ENCODE measurements around the gene RANBP17. TPM values are rescaled to one million over a fixed set of nuclear protein-coding genes. Genes with fewer than 3 reads are reported as not detected.
"Not testable (repeated sequence)": the region's sequence is repeated elsewhere in the genome, so short reads cannot be mapped to it uniquely, and the experiment has no call there.

RANBP17 gene
- total and polyA plus RNA-seq, 2 experiments from 2014 or later = 10.9 to 20.0 TPM

GRCh38 chr5:170974461-170974860 lies 112.6 kb downstream of the RANBP17 start:
- H3K4me1 ChIP-seq (ENCODE audit: low read depth) = peaks cover 3% of the 10 kb centered on the region
- H3K27ac ChIP-seq = no peak overlapping the region
- no peaks in the 10 kb centered on the region for H3K9me3 ChIP-seq (ENCODE audit: low read depth)
- no peak overlapping the region for H3K4me3 ChIP-seq
- H3K36me3 ChIP-seq = no peaks in the 10 kb centered on the region
- no peak for TF ChIP-seq CTCF (IDR thresholded peaks at IDR 0.05; ENCODE audit: low read depth, low read length)
- no peak for DNase-seq (ENCODE audit: low read depth in 1 of 2, low spot score in 1 of 2)
- H3K27me3 ChIP-seq = no peaks in the 10 kb centered on the region

GRCh38 chr5:170980261-170980660 lies 118.4 kb downstream of the RANBP17 start:
- H3K27me3 ChIP-seq; H3K4me1 ChIP-seq (ENCODE audit: low read depth); H3K36me3 ChIP-seq; H3K27ac ChIP-seq; H3K4me3 ChIP-seq; DNase-seq (ENCODE audit: low read depth in 1 of 2, low spot score in 1 of 2); H3K9me3 ChIP-seq (ENCODE audit: low read depth): not testable (repeated sequence)

GRCh38 chr5:170985486-170985885 lies 123.7 kb downstream of the RANBP17 start:
- Histone ChIP-seq H3K4me1 (ENCODE audit: low read depth) (no peaks in the 10 kb centered on the region), H3K36me3 (no peaks in the 10 kb centered on the region), H3K4me3 (no peak overlapping the region), H3K9me3 (ENCODE audit: low read depth) (no peaks in the 10 kb centered on the region), H3K27ac (no peak overlapping the region), H3K27me3 (no peaks in the 10 kb centered on the region)
- no peak for TF ChIP-seq CTCF (IDR thresholded peaks at IDR 0.05; ENCODE audit: low read depth, low read length)
- DNase-seq (ENCODE audit: low read depth in 1 of 2, low spot score in 1 of 2) = no peak

- H3K36me3 ChIP-seq = no peaks in the 10 kb centered on the region
Observed at GRCh38 chr5:170986598-170986997, 124.8 kb downstream of the RANBP17 start.

GRCh38 chr5:170993476-170993875 lies 131.7 kb downstream of the RANBP17 start:
- Histone ChIP-seq H3K27me3 (no peaks in the 10 kb centered on the region), H3K4me3 (no peak overlapping the region), H3K4me1 (ENCODE audit: low read depth) (no peaks in the 10 kb centered on the region), H3K27ac (no peak overlapping the region), H3K9me3 (ENCODE audit: low read depth) (no peaks in the 10 kb centered on the region), H3K36me3 (no peaks in the 10 kb centered on the region)
- no peak for TF ChIP-seq CTCF (IDR thresholded peaks at IDR 0.05; ENCODE audit: low read depth, low read length)
- DNase-seq (ENCODE audit: low read depth in 1 of 2, low spot score in 1 of 2) = no peak

More at GRCh38 chr5:170986598-170986997, 124.8 kb downstream of the RANBP17 start:
- no peak for TF ChIP-seq CTCF (IDR thresholded peaks at IDR 0.05; ENCODE audit: low read depth, low read length)
- no peak overlapping the region for H3K27ac ChIP-seq
- peak in 1 of 2 donors; percentile 56 for DNase-seq (ENCODE audit: low read depth in 1 of 2, low spot score in 1 of 2)
- no peaks in the 10 kb centered on the region for H3K9me3 ChIP-seq (ENCODE audit: low read depth)
- no peaks in the 10 kb centered on the region for H3K4me1 ChIP-seq (ENCODE audit: low read depth)
- no peak overlapping the region for H3K4me3 ChIP-seq
- no peaks in the 10 kb centered on the region for H3K27me3 ChIP-seq

GRCh38 chr5:171010086-171010485 lies 148.3 kb downstream of the RANBP17 start:
- no peaks in the 10 kb centered on the region for H3K4me1 ChIP-seq (ENCODE audit: low read depth)
- H3K27me3 ChIP-seq = no peaks in the 10 kb centered on the region
- no peaks in the 10 kb centered on the region for H3K36me3 ChIP-seq
- TF ChIP-seq CTCF (IDR thresholded peaks at IDR 0.05; ENCODE audit: low read depth, low read length) = no peak
- DNase-seq (ENCODE audit: low read depth in 1 of 2, low spot score in 1 of 2) = no peak
- H3K9me3 ChIP-seq (ENCODE audit: low read depth) = no peaks in the 10 kb centered on the region
- H3K27ac ChIP-seq = no peak overlapping the region
- H3K4me3 ChIP-seq = no peak overlapping the region
